Stimulated activated CD4-positive, alpha-beta T cell treated with anti-CD3 and anti-CD28 coated beads, Interleukin-4, amount 100 ng/mL, for 1 hour (primary cell): ENCODE measurements around the gene LMOD1.
"Not testable (repeated sequence)": the region's sequence is repeated elsewhere in the genome, so short reads cannot be mapped to it uniquely, and the experiment has no call there.

Experiments used
- DNase-seq: peaks from one replicate; pipeline ENCODE4 v3.0.0-alpha.2; 2020

LMOD1 gene

DNA sequence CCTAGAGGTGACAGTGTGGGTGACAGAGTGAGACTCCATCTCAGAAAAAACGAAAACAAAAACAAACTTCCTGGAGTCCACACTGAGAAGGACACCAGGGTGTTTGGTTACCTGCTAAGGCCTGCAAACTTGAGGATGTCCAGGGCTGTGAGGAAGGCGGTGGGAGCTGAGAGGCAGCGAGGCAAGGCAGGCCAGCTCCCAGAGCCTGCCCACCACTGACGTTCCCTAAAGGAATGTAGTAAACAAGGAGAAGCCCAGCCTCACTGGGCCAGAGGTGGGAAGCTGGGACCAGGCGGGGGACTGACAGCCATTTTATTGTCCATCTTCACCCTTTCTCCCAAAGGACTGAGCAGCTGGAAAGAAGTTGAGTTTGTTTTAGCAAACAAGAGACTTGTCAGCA, 33.5 kb downstream of the LMOD1 start:
- no peak for DNase-seq

DNA sequence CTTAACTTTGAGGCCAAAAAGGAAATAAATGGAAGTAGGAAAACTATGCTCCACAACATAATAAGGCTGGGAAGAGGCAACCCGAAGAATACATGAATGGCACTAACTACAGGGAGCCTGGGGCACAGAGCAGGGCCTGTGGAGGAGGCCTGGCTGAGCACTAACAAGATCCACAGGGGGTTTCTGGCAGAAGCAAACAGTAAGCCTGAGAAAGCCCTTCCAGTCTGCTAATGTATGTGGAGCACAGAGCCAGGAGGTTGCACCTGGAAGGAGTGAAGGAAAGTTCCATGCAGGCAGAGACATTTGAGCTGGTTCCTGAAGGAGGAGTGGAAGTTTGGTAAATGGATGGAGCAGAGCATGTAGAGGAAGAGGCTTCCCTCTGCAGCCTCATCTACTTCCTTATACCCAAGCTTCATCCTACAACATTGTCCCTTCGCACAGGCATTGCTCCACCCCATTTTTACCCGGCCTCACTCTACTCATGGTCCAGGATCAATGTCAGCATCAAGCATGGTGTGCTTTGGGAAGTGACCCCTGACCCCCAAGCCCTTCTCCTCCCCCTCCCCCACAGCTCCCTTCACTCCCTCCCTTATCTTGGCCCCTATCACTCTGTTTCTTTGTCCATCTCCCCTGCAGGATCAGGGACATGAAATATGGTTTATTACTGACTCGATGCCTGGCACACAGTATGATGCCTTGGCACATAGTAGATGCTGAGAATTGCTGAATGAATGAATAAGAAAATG, 34.3 kb downstream of the LMOD1 start:
- no peak for DNase-seq

DNA sequence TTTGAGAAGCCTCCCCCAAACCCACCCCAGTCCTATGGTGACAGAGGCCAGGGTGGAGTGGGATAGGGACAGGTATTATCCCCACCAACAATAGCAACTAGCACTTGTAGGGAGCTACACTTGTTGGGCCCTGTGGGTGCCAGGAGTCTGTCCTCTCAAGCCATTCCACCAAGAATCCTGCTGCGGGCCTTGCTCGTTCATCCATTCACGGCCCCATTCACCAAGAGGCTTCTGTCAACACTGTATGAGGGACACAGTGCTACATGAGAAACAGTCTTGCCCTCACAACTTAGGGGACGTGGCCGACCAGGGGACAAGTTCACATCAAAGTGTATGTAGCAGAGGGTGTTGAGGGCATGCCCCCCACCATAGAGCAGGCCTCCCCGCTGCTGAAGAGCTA, 38.7 kb downstream of the LMOD1 start:
- no peak for DNase-seq

DNA sequence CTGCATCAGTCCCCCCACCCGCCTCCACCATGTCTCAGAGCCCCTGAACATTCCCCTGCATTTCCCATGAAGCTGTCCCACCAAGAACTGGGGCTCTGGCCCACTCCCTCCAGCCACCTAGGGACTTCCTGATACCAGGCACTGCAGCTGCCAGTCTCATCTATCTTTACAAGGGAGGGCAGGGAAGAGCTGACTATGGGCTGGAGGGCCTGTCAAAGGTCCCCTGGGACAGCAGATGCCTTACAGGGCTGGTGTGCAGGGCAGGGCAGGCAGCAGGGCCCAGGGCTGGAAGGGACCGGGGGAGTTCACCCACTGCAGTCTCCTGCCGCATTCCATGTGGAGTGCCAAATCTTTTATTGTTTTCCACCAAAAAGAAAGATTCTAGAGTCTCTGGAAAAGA, 40.0 kb downstream of the LMOD1 start:
- DNase-seq: no peak

DNA sequence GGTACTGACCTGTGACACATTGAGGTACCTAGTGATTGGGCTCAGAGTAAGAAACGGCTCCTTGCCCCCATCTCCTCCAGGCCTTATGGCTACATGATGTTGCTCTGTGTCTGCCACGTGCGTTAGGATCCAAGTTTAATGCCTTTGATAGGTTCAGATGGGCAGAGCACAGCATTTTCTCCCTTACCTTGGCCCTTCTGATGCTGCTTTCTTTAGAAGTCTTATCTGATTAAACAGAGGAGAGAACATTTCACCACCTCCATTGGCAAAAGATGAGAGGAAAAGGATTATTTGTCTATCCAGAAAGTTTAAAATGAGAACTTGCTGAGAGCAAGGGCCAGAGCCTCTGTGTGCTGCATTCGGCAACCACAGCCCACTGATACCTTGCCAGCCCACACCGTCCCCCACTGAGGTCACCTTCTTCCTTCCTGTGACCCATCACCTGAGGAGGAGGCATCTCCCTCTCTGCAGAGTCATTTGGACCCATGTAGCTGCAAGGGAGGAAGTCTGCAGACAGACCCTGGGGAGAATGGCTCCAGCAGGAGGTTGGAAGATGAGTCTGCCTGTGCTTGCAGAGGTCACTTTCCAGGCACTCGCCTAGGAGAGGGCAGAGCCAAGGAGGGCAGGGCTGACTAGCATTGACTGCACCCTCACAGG, 41.0 kb downstream of the LMOD1 start:
- DNase-seq: no peak

DNA sequence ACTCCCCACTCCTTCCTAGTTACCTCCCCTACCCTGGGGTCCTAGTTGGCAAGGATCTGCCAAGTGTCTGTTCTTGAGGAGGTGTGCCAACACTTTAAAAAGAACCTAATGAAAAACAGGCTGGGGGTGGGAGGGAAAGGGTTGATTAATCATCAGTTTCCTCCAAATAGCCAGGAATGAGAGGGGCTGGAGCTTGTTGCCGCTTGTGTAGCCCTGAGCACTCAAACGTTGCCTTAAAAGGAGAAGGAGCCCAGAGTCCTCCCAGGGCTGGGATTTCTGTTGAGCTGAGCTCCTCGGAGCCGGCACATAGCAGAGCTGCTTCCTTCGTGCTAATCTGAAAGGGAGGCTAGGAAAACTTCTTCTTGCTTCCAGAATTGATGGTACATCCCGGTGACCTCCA, 41.8 kb downstream of the LMOD1 start:
- no peak for DNase-seq

DNA sequence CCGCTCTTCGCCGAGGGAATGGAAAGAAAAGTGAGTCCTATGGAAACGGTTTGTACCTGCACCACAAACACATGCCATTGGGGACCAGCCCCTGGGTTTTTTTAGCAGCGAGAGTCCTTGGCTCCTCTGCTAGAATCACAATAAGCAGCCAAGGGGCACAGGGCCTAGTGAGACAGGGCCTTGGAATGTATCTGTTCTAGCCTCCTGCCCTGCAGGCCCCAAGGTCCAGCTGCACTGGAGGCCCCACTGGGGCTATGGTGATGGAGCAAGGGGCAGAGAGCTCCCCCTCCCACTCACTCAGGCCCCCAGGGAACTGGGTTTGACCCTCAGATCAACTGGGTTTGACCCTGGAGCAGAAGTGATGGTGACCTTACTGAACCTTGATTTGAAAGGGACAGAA, 43.2 kb downstream of the LMOD1 start:
- DNase-seq: no peak

DNA sequence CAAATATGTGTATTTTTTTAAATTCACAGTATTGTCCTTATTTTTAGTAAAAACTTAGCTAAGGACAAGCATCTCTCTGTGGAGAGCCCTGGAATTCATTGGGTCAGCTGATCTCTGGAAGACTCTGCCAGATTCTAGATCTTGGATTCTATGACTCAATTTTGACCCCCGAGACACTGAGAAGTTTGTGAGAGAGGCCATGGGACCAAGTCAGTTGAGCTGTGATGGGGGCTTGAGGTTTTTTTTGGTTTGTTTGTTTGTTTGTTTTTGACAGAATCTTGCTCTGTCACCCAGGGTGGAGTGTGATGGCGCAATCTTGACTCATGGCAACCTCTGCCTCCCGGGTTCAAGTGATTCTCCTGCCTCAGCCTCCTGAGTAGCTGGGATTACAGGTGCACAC, 44.1 kb downstream of the LMOD1 start:
- no peak for DNase-seq

DNA sequence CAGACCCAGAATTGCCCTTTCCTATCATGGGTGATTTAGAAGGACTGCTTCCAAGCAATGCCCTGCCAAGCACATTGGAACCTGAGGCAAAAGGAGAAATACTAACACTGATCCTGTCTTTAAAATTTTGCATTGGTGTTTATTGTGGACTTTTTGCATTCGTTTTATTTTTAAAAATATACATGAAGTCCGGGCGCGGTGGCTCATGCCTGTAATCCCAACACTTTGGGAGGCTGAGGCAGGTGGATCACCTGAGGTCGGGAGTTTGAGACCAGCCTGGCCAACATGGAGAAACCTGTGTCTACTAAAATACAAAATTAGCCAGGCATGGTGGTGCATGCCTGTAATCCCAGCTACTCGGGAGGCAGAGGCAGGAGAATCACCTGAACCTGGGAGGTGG, 45.3 kb downstream of the LMOD1 start:
- DNase-seq: not testable (repeated sequence)

DNA sequence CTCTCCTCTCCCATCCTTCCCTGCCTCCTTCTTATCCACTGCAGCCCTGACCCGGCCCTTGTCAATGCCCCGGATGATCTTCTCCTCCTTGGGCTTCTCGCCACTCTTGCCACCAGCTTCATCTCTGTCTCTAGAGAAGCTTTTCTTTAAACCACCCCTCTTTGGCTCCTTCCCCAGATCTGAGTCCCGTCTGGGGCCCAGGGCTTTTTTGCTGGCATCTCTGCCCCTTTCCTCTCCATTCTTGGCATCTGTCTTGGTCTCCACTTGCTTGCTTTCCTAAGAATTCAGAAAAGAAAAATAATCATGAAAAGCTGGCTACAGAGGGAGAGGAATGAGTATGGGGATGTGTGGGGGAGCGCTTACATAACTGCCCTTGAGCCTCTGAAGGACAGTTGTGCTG, 45.9 kb downstream of the LMOD1 start:
- DNase-seq: no peak

DNA sequence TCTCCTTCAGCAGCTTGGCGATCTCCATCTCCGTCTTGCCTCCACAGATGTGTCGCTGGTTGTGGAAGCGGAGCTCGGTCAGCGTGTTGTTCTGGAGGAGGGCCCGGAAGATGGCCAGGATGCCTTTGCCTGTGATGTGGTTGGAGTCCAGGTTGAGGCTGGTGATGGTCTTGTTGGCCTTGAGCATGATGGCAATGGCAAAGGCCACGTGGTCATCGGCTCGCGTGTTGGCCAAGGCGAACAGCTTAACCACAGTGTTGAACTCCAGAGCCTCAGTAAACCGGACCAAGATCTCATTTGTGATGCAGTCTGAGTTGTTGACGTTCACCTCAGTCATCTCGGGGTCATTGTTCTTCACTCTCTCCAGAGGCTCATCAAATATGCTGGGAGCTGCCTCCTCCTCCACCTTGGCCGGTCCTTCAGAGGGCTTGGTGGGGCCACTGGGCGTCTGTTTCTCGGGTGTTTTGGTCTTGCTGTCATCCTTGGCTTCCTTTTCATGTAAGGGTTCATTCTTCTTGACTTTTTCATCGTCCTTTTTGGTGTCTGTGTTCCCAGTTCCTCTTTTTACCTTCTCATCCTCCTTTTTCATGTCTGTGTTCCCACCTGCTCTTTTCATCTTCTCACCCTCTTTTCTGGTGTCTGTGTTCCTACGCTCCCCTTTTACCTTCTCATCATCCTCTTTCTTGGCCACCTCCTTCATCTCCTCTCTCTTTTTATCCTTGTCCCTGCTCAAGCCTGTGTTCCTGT, 46.5 kb downstream of the LMOD1 start:
- DNase-seq: no peak

DNA sequence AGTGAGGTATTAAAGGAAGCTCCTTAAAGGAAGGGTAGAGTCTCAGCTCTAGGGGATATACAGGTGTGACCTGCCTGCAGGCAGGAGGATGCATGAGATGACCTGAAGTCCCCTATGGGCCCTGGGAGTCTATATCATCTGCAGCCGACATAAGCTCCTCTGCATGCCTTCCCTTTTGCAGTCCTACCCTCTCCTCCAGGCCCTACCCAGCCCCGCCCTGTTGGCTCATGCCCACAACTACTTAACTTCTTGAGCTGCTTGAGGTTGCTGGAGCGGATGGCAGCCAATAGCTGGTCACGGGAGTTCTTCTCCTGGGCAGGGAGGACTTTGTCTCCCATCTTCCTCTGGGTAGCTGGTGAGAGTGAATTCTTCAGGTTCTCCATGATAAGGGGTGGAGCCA, 47.4 kb downstream of the LMOD1 start:
- DNase-seq: no peak

DNA sequence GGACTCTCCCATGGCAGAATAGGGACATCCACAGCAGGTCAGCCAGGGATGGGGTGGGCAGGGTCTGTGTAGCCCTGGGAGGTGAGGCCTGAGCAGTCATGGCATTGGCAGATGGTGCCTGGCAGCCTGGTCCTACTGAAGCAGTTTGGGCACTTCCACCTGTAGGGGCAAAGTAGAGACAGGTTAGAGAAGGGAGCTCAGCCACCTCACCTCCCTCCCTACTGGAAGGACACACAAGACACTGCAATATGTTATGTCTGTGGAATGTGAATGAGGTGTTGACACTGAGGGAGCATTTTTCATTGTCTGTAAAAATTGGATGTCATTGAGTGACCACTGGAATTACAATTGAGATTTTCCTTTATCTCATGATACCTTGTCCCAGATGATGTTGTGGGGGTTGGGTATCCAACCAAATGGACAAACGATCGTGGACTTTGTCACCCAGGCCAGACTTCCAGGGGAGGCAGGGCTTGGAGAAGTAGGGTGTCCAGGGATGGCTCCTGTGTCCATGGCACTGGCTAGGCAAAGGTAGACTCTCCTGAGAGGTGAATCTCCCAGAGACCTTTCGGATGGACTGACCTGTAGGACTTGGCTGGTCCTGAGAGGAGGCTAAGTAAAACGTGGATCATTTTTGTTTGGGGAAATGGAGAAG, 48.0 kb downstream of the LMOD1 start:
- no peak for DNase-seq

DNA sequence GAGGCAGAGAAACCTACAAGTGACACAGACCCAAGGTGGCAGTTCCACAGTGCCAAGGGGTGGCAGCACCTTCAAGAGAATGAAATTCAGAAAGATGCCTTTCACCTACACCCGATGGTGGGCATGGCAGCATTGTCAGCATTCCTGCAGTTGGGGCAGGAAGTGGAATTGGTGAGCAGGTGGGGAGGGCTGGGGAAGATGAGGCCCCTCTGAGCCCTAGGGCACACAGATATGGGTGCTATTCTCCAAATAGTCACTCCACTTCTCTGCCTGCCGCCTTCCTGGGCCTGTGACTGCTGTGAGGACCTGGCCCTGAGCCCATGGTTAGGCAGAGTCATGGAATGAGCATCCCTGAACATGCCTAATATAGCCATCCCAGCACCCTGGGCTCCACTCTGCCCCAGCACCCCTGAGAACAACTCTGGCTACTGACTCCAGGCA, 49.4 kb downstream of the LMOD1 start:
- no peak for DNase-seq

DNA sequence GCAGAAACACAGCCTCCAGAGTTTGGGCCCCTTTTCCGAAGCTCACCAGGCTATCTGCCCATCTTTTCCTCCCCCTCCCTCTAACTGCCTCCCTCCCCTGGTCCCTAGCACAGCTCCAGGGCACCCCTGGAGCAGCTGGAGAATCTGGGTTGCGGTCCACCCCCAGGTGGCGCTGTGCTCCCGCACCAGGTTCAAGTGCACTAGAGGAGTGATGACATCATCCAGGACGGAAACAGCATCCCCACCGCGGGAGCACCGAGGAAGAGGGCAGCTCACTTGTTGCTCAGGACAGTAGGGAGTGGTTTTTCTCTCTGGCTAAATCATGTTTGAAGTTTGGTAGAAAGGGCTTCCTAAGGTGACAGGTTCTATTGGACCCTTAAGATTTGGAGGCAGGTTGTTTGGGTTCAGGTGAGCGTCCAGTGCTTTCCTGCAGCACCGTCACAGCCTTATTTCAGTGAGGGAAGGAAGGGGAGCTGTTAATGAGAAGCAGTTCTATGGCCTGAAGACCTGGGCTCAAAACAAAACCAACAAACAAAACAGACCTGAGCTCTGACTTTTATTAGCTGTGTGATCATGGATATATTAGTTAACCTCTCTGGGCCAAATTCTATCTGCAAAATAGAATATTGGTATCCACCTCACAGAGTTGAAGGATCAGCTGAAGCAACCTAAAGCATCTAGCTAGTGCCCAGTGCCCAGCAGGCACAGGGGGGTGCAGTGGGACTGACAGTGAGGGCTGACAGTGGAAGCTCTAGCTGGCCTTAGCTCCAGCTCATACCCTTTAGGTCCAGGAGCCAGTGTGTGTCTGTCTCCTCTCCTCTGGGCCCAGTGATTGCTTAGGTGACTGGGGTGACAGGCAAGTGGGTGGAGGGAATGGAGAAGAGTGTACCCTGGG, 50.2 kb downstream of the LMOD1 start:
- DNase-seq: peak; percentile 81

DNA sequence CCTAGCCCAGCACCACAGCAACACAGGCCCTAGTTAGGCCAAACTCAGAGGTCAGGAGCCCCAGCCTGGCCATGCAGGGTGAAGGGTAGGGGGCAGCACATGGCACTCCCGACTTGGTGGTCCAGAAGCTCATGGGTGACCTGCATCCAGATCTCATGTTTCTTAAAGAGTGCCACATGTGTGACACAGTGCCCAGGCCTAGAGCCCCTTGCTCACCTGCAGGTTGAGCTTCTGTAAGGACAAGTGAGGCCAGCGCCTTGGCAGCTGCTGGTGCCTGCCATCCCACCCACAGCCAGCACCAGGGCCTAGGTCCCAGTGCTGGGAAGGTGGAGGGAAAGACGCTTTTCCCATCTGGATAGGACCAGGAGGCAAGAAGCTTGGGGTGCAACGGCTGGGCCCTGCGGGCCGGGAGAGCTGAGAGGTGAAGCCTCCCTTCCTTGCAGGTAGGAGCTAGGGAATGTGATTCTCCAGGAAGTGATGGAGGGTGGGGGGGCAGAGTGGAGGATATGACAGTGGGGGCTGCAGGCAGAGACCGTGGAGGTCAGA, 51.2 kb downstream of the LMOD1 start:
- no peak for DNase-seq

DNA sequence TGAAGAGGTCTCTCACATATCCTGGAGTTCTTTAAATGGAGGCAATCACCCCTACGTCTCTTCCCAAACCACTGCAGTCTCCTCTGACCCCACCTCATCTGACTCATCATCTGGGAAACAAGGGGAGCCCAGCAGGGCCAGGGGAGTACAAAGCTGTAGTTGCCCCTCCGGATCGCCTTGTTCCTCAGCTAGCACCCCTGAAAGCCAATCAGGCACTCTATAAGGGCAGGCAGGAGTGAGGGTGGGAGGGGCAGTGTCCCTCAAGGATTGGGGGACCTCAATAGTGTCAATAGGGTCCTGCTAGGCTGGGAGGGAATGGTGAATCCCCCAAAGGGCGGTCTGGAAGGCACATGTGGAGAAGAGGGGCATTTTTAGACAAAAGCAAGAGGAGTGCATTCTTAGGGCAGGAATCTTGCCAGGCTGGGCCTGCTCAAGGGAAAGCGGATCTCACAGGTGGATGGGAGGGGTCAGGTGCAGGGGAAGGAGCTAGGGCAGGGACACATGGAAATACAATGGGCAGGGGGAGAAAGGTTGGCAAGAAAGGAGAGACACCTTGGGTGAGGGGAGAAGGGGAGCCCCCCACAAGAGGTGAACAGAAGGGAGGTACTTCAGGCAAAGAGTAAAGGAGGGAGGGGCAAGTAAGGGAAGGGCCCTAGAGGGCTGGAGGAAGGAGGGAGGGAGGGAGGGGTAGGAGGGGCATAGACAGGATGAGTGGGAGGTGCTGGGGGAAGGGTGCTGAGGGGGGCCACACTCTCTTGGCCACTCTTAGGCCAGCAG, 51.8 kb downstream of the LMOD1 start:
- DNase-seq: no peak

DNA sequence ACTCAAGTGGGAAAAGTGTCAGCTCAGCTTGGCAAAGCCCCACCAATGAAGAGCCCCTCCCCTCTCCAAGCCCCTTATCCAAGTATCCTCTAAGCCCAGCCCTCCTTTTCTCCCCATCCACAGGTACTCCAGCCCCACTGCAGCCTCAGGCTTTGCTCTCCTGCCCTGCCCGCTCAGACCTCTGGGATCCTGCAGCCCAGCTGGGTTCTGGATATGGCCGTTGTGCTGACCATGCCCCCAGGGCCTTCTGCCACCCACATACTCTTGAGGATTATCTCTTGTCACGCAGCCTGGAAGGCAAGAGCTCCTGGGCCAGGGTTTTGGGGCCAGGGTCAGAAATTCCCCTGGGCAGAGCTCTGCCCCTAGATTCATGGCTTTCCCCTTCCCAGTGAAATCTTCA, 52.9 kb downstream of the LMOD1 start:
- no peak for DNase-seq

DNA sequence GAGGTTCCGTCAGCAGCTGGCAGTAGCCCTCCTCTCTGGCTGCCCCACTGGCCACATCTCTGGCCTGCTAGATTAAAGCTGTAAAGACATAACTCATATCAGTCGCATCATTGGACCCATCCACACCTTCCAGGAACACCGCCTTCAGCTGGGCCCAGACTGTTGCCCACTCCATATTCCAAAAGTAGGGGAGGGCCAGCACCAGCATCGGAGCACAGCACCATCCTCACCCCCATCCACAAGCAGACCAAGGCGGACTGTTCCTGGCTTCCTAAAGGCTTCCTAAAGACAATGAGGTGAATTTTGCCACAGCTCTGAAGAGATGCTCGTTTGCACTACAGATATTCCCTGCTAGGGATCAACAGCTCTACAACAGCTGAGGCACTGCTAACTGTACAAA, 54.1 kb downstream of the LMOD1 start:
- DNase-seq: no peak

DNA sequence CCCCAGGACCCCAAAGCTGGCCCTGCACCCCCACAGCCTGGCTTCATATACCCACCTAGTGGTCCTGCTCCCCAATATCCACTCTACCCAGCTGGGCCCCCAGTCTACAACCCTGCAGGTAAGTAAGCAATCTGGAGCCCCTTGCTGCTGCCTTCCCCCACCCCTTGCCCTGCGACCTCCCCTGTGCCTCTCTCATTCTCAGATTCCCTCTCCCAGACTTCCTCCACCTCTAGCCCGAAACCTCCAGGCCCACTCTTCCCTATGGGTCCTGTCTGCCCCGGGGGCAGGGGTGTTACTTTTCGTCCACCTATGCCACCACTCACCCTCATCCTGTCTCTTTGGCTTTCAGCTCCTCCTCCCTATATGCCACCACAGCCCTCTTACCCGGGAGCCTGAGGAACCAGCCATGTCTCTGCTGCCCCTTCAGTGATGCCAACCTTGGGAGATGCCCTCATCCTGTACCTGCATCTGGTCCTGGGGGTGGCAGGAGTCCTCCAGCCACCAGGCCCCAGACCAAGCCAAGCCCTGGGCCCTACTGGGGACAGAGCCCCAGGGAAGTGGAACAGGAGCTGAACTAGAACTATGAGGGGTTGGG, 54.8 kb downstream of the LMOD1 start:
- no peak for DNase-seq
